Bronchial epithelial cell (primary cell): ENCODE measurements around the gene MBD4. TPM values are rescaled to one million over a fixed set of nuclear protein-coding genes. Genes with fewer than 3 reads are reported as not detected.

Experiments used
- DNase-seq: peaks from one replicate; pipeline ENCODE4 v3.0.0-alpha.2; 2010; ENCODE audit warnings: low read depth
- FAIRE-seq: peaks from 2 replicates; lab custom pipeline; 2011; peaks lifted over from hg19 to GRCh38; lab: Jason Lieb, UNC
- H3K27me3 ChIP-seq: 2 replicates; pipeline ENCODE4 v1.5.1; 2011; ENCODE audit warnings: low read length; ENCODE audit not compliant: control insufficient read depth, insufficient read depth
- H3K36me3 ChIP-seq: 2 replicates; pipeline ENCODE4 v1.5.1; 2011; ENCODE audit warnings: low read length; ENCODE audit not compliant: control insufficient read depth, insufficient read depth
- H3K4me3 ChIP-seq: 2 replicates; pipeline ENCODE4 v1.5.1; 2011; ENCODE audit warnings: mild to moderate bottlenecking, low read depth, low read length, control low read depth
- CTCF ChIP-seq: IDR thresholded peaks from 2 replicates; pipeline ENCODE4 v1.5.1; 2011; ENCODE audit warnings: mild to moderate bottlenecking, moderate library complexity, low read length, control low read depth, inconsistent platforms; ENCODE audit not compliant: insufficient read depth, severe bottlenecking
- total RNA-seq: library from RNA; depleted of rRNA; stranded (reverse); fragments of >200 nt; gene quantifications from 2 replicates; pipeline ENCODE4 v1.2.1, GENCODE V29; 2014

The MBD4 gene
- total RNA-seq, 1 donor from 2014 or later: 11.3 TPM

GRCh38 chr3:129474984-129475804 lies 35.4 kb upstream of the MBD4 start:
- H3K4me3 ChIP-seq: no peak overlapping the region
- no peak for FAIRE-seq
- no peak for DNase-seq
- no peak for TF ChIP-seq CTCF
- no peaks in the 10 kb centered on the region for H3K27me3 ChIP-seq
- peaks cover 3% of the 10 kb centered on the region for H3K36me3 ChIP-seq

GRCh38 chr3:129473769-129474152 lies 34.0 kb upstream of the MBD4 start:
- Histone ChIP-seq H3K27me3 (no peaks in the 10 kb centered on the region), H3K4me3 (no peak overlapping the region), H3K36me3 (no peaks in the 10 kb centered on the region)
- FAIRE-seq (no peak), DNase-seq (no peak)
- no peak for TF ChIP-seq CTCF

GRCh38 chr3:129473067-129473768 lies 33.5 kb upstream of the MBD4 start:
- H3K4me3 ChIP-seq: no peak overlapping the region
- no peaks in the 10 kb centered on the region for H3K36me3 ChIP-seq
- no peak for DNase-seq
- no peak for TF ChIP-seq CTCF
- no peaks in the 10 kb centered on the region for H3K27me3 ChIP-seq
- no peak for FAIRE-seq

- Histone ChIP-seq H3K27me3 (no peaks in the 10 kb centered on the region), H3K4me3 (no peak overlapping the region), H3K36me3 (no peaks in the 10 kb centered on the region)
- TF ChIP-seq CTCF: no peak
- FAIRE-seq (no peak), DNase-seq (peak; percentile 63)
Observed at GRCh38 chr3:129470861-129471260, 31.1 kb upstream of the MBD4 start.

- Histone ChIP-seq H3K4me3 (no peak overlapping the region), H3K27me3 (no peaks in the 10 kb centered on the region), H3K36me3 (no peaks in the 10 kb centered on the region)
- FAIRE-seq (no peak), DNase-seq (no peak)
- no peak for TF ChIP-seq CTCF
Observed at GRCh38 chr3:129469026-129469425, 29.3 kb upstream of the MBD4 start.
